Epithelial cell of esophagus (primary cell): ENCODE measurements around the gene AGXT.

Source experiments
- DNase-seq: peaks from one replicate; pipeline ENCODE4 v3.0.0; 2010; ENCODE audit warnings: low read depth
- H3K4me3 ChIP-seq: 2 replicates; pipeline ENCODE4 v1.5.1; 2011; ENCODE audit warnings: mild to moderate bottlenecking, low read length, control low read depth
- TF ChIP-seq, protein P1 (sequence below): IDR thresholded peaks from 2 replicates; pipeline ENCODE4 v1.5.1; 2011; ENCODE audit warnings: low read depth, mild to moderate bottlenecking, low read length, control low read depth, inconsistent platforms; ENCODE audit not compliant: insufficient read depth; ENCODE audit errors: missing control alignments

The AGXT gene

DNA sequence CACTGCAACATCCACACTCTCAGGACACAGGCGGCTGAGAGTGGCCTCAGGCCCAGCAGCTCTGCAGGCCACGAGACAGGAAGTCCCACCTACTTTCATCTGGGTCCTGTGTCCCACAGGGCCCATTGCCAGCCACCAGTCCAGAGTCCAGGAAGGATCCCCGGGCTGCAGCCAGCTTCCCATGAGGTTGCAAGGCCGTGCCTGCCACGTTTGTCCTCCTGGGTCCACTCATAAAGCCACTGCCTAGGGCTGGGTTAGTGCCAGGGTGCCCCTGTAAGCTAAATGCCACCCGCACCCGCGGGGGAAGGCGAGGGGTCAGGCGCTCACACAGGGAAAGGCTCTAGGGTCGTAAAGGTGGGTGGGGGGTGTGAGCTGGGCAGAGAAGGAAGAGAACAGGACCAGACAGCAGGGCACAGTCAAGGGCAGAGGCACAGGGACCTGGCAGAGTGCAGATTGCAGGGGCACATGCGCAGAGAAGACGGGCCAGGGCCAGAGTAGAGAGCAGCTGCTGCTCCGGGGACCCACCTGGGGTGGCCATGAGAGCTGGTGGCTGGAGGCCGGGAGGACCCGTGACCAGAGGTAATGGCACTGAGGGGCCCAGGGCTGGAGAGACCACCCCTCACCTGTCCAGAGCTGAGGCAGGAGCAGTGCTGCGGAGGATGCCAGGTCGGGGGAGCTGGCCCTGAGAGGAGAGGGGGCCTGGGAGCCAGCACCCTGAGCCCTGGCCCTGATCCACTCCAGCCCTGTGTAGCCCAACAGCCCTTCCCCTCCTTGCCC is 8.0 kb downstream of the AGXT start:
- TF ChIP-seq, protein P1, sequence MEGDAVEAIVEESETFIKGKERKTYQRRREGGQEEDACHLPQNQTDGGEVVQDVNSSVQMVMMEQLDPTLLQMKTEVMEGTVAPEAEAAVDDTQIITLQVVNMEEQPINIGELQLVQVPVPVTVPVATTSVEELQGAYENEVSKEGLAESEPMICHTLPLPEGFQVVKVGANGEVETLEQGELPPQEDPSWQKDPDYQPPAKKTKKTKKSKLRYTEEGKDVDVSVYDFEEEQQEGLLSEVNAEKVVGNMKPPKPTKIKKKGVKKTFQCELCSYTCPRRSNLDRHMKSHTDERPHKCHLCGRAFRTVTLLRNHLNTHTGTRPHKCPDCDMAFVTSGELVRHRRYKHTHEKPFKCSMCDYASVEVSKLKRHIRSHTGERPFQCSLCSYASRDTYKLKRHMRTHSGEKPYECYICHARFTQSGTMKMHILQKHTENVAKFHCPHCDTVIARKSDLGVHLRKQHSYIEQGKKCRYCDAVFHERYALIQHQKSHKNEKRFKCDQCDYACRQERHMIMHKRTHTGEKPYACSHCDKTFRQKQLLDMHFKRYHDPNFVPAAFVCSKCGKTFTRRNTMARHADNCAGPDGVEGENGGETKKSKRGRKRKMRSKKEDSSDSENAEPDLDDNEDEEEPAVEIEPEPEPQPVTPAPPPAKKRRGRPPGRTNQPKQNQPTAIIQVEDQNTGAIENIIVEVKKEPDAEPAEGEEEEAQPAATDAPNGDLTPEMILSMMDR = no peak
- DNase-seq = no peak
- H3K4me3 ChIP-seq = no peak overlapping the region

DNA sequence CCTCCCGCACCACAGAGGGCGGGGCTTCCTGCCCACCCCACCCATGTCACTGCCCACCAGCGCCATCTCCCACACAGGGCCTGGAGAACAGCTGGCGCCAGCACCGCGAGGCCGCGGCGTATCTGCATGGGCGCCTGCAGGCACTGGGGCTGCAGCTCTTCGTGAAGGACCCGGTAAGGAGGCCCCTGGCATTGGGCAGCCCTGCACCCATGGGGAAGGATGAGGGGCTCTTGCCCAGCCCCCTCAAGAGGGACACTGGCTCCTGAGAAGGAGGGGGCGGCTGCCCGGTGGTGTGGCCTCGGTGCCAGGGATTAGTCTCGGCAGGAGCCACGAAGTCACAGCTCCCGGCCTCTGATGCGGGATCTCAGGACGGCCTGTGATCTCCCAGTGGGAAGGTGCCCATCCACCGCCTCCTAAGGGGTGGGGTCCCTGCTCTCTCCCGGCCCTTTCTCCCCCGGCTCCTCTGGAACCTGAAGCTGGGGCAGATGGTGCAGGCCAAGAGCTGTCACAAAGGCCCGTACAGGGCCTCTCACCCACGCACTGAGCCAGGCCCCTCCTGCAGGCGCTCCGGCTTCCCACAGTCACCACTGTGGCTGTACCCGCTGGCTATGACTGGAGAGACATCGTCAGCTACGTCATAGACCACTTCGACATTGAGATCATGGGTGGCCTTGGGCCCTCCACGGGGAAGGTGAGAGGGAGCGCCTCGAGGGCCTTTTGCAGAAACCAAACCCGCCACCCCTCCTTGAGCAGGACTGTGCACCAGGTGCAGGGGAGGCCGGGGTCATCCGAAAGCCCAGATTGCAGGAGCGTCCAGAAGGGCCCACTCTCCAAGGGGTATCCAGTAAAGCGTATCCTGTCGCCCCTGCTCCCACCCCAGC is 9.1 kb downstream of the AGXT start:
- H3K4me3 ChIP-seq = no peak overlapping the region
- TF ChIP-seq, protein P1 = no peak
- no peak for DNase-seq

DNA sequence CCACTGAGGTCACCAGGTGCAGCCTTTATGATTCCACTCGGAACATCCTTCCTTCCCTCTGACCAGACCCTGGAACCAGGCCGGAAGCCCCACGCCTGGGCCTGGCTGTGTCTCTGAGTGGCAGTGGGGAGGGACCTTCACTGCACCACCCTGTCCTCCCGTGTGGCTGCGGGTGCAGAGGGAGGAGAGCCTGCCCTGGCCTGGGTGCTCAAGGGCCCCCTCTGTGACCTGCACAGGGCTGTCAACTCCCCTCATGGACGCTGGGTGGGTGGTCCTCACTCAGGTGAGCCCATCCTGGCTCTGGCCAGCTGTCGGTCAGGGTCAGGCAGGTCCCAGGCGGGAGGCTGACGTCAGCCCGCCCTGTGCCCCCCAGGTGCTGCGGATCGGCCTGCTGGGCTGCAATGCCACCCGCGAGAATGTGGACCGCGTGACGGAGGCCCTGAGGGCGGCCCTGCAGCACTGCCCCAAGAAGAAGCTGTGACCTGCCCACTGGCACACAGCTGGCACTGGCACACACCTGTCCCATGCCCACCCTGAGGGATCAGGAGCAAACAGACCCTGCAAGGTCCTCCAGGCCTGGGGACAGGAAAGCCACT is 9.8 kb downstream of the AGXT start:
- TF ChIP-seq, protein P1 = no peak
- no peak for DNase-seq
- no peak overlapping the region for H3K4me3 ChIP-seq

DNA sequence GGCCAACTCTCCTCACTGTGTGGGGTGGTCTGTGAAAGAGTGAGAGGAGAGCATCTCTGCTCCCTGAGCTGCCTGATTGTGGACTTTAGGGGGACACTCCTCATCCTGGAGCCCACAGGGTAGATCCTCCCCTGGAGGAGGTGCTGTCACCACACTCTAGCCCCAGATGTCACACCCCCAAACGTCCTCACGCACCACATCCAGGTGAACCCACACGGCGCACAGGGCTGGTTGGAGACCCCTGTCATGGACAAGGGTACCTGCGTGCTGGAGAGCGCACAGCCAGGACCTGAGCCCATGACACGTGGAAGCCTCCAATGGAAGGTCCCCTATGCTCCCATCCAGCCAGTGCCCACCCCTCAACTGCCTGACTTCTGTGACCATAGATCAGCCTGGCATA is 10.5 kb downstream of the AGXT start:
- TF ChIP-seq, protein P1 = no peak
- no peak for DNase-seq
- H3K4me3 ChIP-seq = no peak overlapping the region

DNA sequence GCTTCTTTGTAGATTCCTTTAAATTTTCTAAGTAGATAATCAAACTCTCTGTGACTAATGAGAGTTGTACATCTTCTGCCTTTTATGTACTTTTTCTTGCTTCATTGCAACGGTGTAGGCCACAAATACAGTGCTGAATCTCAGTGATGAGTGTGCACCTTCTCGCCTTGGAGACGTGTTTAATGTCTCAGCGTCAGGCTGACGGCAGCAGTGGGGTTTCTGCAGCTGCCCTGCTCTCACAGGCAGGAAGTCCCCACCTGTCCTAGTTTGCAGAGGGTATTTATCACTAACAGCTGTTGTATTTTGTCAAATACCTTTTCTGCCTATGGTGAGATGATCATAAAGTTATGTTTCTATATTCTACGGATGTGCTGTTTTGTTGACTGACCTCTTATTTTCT is 13.3 kb downstream of the AGXT start:
- no peak for DNase-seq
- H3K4me3 ChIP-seq = no peak overlapping the region
- TF ChIP-seq, protein P1 = no peak

DNA sequence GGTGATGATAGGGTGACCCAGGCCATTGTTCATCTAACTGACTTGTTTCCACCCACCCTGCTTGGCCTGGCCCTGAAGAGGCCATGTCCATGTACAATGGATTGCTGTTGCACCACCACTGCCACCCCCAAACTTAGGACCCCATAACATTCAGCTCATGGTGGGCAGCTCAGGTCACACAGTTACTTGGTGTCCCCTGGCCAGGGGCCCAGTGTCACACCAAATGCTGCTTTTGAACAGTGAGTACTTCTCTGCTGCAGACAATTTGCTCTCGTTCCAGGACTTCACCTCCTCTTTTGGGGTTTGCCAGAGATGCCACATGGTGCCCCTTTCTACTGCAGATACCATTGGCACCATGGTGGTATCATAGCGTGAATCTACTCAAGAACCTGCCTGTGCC is 15.6 kb downstream of the AGXT start:
- no peak overlapping the region for H3K4me3 ChIP-seq
- DNase-seq = no peak
- TF ChIP-seq, protein P1 = no peak
